Measurements from ENCODE around the gene GBP1.
"Not testable (repeated sequence)": the region's sequence is repeated elsewhere in the genome, so short reads cannot be mapped to it uniquely, and the experiment has no call there.

Gene GBP1

GRCh38 chr1:89025928-89026327, 39.1 kb downstream of the GBP1 start:
- H3K4me3 ChIP-seq (ENCODE audit: low read depth, low read length): no peak overlapping the region
- TF ChIP-seq CTCF (IDR thresholded peaks at IDR 0.05; ENCODE audit: low read depth, low read length): no peak

- peak overlapping the region; percentile 69 for H3K4me3 ChIP-seq (ENCODE audit: low read depth, low read length)
- no peak for TF ChIP-seq CTCF (IDR thresholded peaks at IDR 0.05; ENCODE audit: low read depth, low read length)
These were observed 42.0 kb downstream of the GBP1 start for GRCh38 chr1:89023026-89023425.

DNA sequence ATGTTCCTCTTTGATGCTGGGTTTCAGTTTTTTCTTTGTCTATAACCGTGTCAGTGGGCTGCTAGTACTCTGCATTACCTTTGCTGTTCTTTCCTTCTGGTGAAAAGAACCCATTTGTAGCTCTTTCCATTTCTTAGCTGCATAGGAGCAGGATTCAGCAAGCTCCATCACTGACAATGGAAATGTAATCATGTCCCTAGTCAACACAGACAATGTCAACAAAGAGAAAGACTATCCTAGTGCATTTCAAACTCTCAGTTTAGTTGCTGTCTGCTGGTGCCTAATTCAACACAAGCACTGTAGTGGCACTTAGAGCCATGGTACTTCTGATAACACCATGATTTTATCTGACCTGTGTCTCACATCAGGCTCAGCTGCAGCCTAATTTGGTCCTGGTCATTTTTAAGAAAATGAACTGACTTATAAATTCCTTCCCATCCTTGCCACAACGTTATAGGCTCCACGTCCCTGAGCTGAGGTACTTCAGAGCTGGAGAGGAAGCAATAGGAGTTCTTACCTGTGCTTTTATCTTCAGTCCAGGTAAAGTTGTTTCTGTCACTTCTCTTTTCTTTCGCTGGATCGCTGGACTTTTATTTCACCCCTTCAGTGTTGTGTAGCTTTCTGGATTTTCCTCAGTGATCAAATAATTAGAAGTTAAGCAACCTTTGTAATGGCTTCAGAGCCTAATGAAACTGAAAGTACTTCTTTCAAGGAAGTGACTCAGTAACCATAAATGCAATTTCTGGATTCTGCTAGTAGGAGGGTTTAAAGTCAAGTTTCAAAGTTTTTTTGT, 42.6 kb downstream of the GBP1 start, which contains the start of gene GBP3:
GBP3 (minus strand) TSS at position 700 of the 793 bp plus-strand sequence. CDS start 2,145 bp downstream, outside the sequence.
- no peak for TF ChIP-seq CTCF (IDR thresholded peaks at IDR 0.05; ENCODE audit: low read depth, low read length)
- H3K4me3 ChIP-seq (ENCODE audit: low read depth, low read length): peak within 1 kb of the TSS; percentile 69

DNA sequence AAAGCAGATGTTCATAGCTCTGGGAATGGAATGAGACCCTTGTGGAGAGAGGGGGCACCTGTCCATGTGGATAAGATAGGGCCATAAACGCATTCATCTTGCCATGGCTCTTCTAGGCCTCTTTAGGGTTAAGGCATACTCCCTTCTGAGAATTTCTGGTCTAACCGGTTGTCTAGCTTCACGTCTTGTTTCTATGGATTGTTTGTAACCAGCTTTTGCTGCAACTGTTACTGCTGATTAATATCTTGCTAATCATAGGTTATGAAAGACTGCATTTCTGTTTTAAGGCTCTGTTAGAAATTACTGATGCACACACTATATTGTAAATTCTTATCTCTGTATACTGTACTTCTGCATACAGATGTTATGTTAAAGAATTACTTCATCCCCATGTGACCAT, 46.7 kb downstream of the GBP1 start:
- not testable (repeated sequence) for H3K4me3 ChIP-seq (ENCODE audit: low read depth, low read length)

GRCh38 chr1:89008511-89008910, 56.5 kb downstream of the GBP1 start:
- H3K4me3 ChIP-seq (ENCODE audit: low read depth, low read length): no peak overlapping the region

GRCh38 chr1:89005286-89006151, 59.5 kb downstream of the GBP1 start:
- no peak for TF ChIP-seq CTCF (IDR thresholded peaks at IDR 0.05; ENCODE audit: low read depth, low read length)
- no peak overlapping the region for H3K4me3 ChIP-seq (ENCODE audit: low read depth, low read length)

More at GRCh38 chr1:89008511-89008910, 56.5 kb downstream of the GBP1 start:
- TF ChIP-seq CTCF (IDR thresholded peaks at IDR 0.05; ENCODE audit: low read depth, low read length): no peak

Measured in WI38 (cell line).